Activated CD8-positive, alpha-beta T cell treated with anti-CD3 and anti-CD28 coated beads for 36 hours (primary cell): ENCODE data around the gene LINC00305. TPM values are rescaled to one million over a fixed set of nuclear protein-coding genes. Genes with fewer than 3 reads are reported as not detected.

Experiments used
- ATAC-seq: fragments of 200-7000 bp; cut with Tn5 transposase; one replicate; pipeline ENCODE4 v1.10.0; 2021; ENCODE audit warnings: mild to moderate bottlenecking, moderate library complexity
- CTCF ChIA-PET: fragments of 350-600 bp; sonication (Branson Sonifier 250); formaldehyde crosslinking; loops from one replicate; lab custom pipeline; 2021; ENCODE audit warnings: antibody characterized with exemption; lab: Charles Lee
- POLR2A ChIA-PET: fragments of 350-600 bp; sonication (Branson Sonifier 250); formaldehyde crosslinking; loops from one replicate; lab custom pipeline; 2021; ENCODE audit warnings: antibody characterized with exemption; lab: Charles Lee
- DNase-seq: peaks from one replicate; pipeline ENCODE4 v3.0.0-alpha.2; 2020
- H3K27ac Mint-ChIP-seq: one replicate; pipeline ENCODE4 v1.8.0; 2021; ENCODE audit warnings: mild to moderate bottlenecking, mixed read lengths
- H3K27me3 Mint-ChIP-seq: one replicate; pipeline ENCODE4 v1.8.0; 2021; ENCODE audit warnings: mixed read lengths
- H3K36me3 Mint-ChIP-seq: one replicate; pipeline ENCODE4 v1.8.0; 2021; ENCODE audit warnings: low read depth, mixed read lengths
- H3K4me1 Mint-ChIP-seq: one replicate; pipeline ENCODE4 v1.8.0; 2021; ENCODE audit warnings: low read depth, mixed read lengths
- H3K4me3 Mint-ChIP-seq: one replicate; pipeline ENCODE4 v1.8.0; 2021; ENCODE audit warnings: mild to moderate bottlenecking, moderate library complexity, mixed read lengths
- H3K9me3 Mint-ChIP-seq: one replicate; pipeline ENCODE4 v1.8.0; 2021; ENCODE audit warnings: mixed read lengths
- CTCF ChIP-seq: fragments of 200-600 bp; IDR thresholded peaks from one replicate; pipeline ENCODE4 v1.8.0; 2022; ENCODE audit warnings: antibody characterized with exemption, mild to moderate bottlenecking
- intact Hi-C: fragments of 100-400 bp; cut with micrococcal nuclease; formaldehyde crosslinking; loops from one replicate; pipeline ENCODE4 v1.10.0; 2022
- total RNA-seq, 2 experiments: library from RNA; stranded (reverse); gene quantifications; one replicate each; pipeline ENCODE4 v1.2.3, GENCODE V29; 2021

The LINC00305 gene
- total RNA-seq, 2 experiments from 2014 or later, result not detected

DNA sequence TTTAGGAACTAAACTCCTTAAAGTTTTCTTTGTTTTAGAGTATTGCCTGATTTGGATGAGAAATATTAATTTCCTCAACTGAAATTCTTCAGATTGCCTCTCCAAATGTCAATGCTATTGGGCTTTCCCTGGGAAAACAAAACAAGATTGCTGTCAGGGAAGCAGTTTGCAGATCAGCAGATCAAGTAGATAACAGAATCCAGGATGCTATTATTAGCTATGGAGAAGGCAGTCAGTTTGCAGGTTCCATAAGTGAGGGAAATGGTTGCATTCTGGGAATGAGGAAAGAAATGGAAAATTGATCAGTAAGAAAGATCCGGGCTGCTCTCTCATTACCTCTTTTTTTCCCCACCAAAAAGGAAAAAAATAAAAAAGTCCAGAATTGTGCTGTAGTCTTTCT is 11.0 kb downstream of the LINC00305 start:
- Mint-ChIP-seq H3K36me3 (no peaks in the 10 kb centered on the region), H3K4me1 (no peaks in the 10 kb centered on the region), H3K27me3 (peaks cover 4% of the 10 kb centered on the region), H3K27ac (no peak overlapping the region), H3K9me3 (no peaks in the 10 kb centered on the region), H3K4me3 (no peak overlapping the region)
- intact Hi-C loops, result no loop called here
- no peak for DNase-seq
- no peak for TF ChIP-seq CTCF
- no peak for ATAC-seq
- ChIA-PET CTCF (interaction anchor here (0.8 kb wide), 1 partner anchor 146 kb away, joined by 3 read pairs; no protein-coding TSS in a partner anchor), POLR2A (no interaction called here)

DNA sequence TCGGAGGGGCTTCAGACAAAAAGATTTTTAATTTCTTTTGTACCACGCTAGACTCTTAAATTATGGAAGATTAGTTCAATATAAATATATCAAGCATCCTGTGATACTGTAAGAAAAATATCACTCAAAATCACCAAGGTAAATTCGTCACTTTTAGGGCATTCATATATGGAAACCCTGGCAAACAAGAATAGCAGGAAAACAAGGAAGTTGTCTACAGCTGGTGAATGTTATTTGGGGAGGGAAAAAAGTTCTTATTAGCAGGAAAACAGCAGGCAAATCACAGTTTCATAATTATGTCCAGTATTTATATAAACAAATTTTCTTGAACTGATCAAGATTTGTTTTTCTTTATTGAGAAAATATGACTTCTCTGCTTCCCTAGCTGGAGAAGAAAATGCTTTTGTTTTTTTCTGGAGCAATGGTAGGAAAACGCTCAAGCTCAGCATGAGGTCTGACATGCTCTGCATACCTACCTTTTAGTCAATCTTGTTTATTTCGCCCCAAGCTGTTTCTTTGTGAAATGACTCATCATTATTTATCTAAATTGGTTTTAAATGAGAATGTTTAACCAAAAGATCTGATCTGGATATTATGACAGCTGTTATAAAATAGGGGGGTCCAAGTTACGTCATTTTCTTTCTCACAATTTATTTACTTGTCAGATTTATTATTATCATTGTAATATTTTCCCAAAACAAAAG is 14.7 kb downstream of the LINC00305 start:
- no peaks in the 10 kb centered on the region for H3K9me3 Mint-ChIP-seq
- ChIA-PET POLR2A (no interaction called here), CTCF (no interaction called here)
- no peaks in the 10 kb centered on the region for H3K36me3 Mint-ChIP-seq
- no peak for ATAC-seq
- H3K27me3 Mint-ChIP-seq, result peaks cover 7% of the 10 kb centered on the region
- intact Hi-C loops, result no loop called here
- no peak overlapping the region for H3K4me3 Mint-ChIP-seq
- no peak overlapping the region for H3K27ac Mint-ChIP-seq
- no peak for DNase-seq
- H3K4me1 Mint-ChIP-seq, result no peaks in the 10 kb centered on the region
- TF ChIP-seq CTCF, result no peak

- intact Hi-C loops, result no loop called here
- ChIA-PET POLR2A (no interaction called here), CTCF (no interaction called here)
- H3K27me3 Mint-ChIP-seq, result peaks cover 7% of the 10 kb centered on the region
- no peak for ATAC-seq
- TF ChIP-seq CTCF, result no peak
- DNase-seq, result no peak
- H3K9me3 Mint-ChIP-seq, result no peaks in the 10 kb centered on the region
- no peaks in the 10 kb centered on the region for H3K4me1 Mint-ChIP-seq
- no peaks in the 10 kb centered on the region for H3K36me3 Mint-ChIP-seq
- H3K27ac Mint-ChIP-seq, result no peak overlapping the region
- no peak overlapping the region for H3K4me3 Mint-ChIP-seq
Measured at GRCh38 chr18:64132871-64133270, 16.0 kb downstream of the LINC00305 start.

GRCh38 chr18:64131314-64131713 is 17.6 kb downstream of the LINC00305 start:
- no peak for ATAC-seq
- TF ChIP-seq CTCF, result no peak
- Mint-ChIP-seq H3K27ac (no peak overlapping the region), H3K27me3 (peaks cover 2% of the 10 kb centered on the region), H3K36me3 (no peaks in the 10 kb centered on the region), H3K9me3 (no peaks in the 10 kb centered on the region), H3K4me1 (no peaks in the 10 kb centered on the region), H3K4me3 (no peak overlapping the region)
- CTCF ChIA-PET, result no interaction called here
- DNase-seq, result no peak
- POLR2A ChIA-PET, result no interaction called here
- intact Hi-C loops, result no loop called here

- ChIA-PET POLR2A (interaction anchor here (1.0 kb wide), 1 partner anchor 10 kb away, joined by 3 read pairs; no protein-coding TSS in a partner anchor), CTCF (no interaction called here)
- no peak for ATAC-seq
- Mint-ChIP-seq H3K4me3 (no peak overlapping the region), H3K36me3 (no peaks in the 10 kb centered on the region), H3K9me3 (no peaks in the 10 kb centered on the region), H3K27ac (no peak overlapping the region), H3K4me1 (no peaks in the 10 kb centered on the region), H3K27me3 (peaks cover 2% of the 10 kb centered on the region)
- DNase-seq, result no peak
- intact Hi-C loops, result no loop called here
- TF ChIP-seq CTCF, result no peak
Measured at GRCh38 chr18:64127172-64127571, 21.7 kb downstream of the LINC00305 start.
